ENCODE data around the gene VWC2. TPM values are rescaled to one million over a fixed set of nuclear protein-coding genes. Genes with fewer than 3 reads are reported as not detected.

VWC2 gene
- total and polyA plus RNA-seq, 2 of the 4 experiments (the other 2 are of a cell fraction) = not detected

- POLR2A ChIA-PET (ENCODE audit: unreplicated experiment) = no interaction called here
- Histone ChIP-seq H3K9me1 (ENCODE audit: insufficient read depth, low read length) (no peaks in the 10 kb centered on the region), H2AFZ (replicated peaks; ENCODE audit: low read length, poor library complexity) (no peak overlapping the region), H4K5ac (ENCODE audit: low read depth, low read length) (no peak overlapping the region), H3K79me1 (ENCODE audit: low read depth in 1 of 2, low read length in 2 of 2) (no peaks in the 10 kb centered on the region), H2BK5ac (ENCODE audit: low read depth, low read length, poor library complexity, severe bottlenecking) (no peak overlapping the region), H3K18ac (ENCODE audit: low read depth, low read length) (no peak overlapping the region), H3K14ac (replicated peaks; ENCODE audit: low read depth, low read length) (no peak overlapping the region), H3K36me3 (ENCODE audit: control insufficient read depth, insufficient read depth, low read length) (no peaks in the 10 kb centered on the region), H2BK120ac (ENCODE audit: low read depth, low read length) (no peak overlapping the region), H2AK5ac (ENCODE audit: low read depth, low read length) (no peak overlapping the region), H4K8ac (ENCODE audit: low read depth in 2 of 2, low read length in 2 of 2) (no peak overlapping the region), H3K9ac (ENCODE audit: low read depth, low read length) (no peak overlapping the region), H3K27me3 (ENCODE audit: control insufficient read depth, insufficient read depth, low read length) (no peaks in the 10 kb centered on the region), H3K4ac (ENCODE audit: low read depth, low read length) (no peak overlapping the region), H3K4me2 (ENCODE audit: low read depth, low read length) (no peak overlapping the region), H3K4me1 (ENCODE audit: control insufficient read depth, insufficient read depth, low read length) (no peaks in the 10 kb centered on the region), H4K91ac (ENCODE audit: insufficient read depth, low read depth, low read length) (no peak overlapping the region), H3K27ac (ENCODE audit: insufficient read depth, low read length) (no peak overlapping the region), H3K23ac (ENCODE audit: low read depth, low read length) (no peak overlapping the region), H4K20me1 (ENCODE audit: insufficient read depth, low read length) (no peaks in the 10 kb centered on the region), H3K4me3 (ENCODE audit: insufficient read depth, low read depth, low read length) (no peak overlapping the region), H2BK15ac (ENCODE audit: low read depth, low read length) (no peak overlapping the region), H3K9me3 (ENCODE audit: control insufficient read depth, insufficient read depth, low read length) (peaks cover 2% of the 10 kb centered on the region; the same call in 1 of the 2 replicates), H3K56ac (ENCODE audit: extremely low read depth, insufficient read depth, low read length) (no peak overlapping the region), H2BK20ac (ENCODE audit: low read depth, low read length) (no peak overlapping the region), H2AK9ac (replicated peaks; ENCODE audit: low read depth, low read length, poor library complexity) (no peak overlapping the region)
- no TSS peak for BruUV-seq (replicated peaks)
- dilution Hi-C loops (cut with HindIII; ENCODE audit: low sequenced_read_pairs, unreplicated experiment) = no loop called here
- no peak for DNase-seq
- no CpG with 5 or more reads among the region's 1 CpG for WGBS, 2 experiments (ENCODE audit: extremely low coverage in 2 of 2, insufficient read length in 1 of 2)
- intact Hi-C loops (cut with micrococcal nuclease) = no loop called here
- CTCF ChIA-PET = no interaction called here
- TF ChIP-seq MAFK (IDR thresholded peaks at IDR 0.05; ENCODE audit: low read depth, low read length) (no peak), POLR2A (IDR thresholded peaks at IDR 0.05; ENCODE audit: low read depth, low read length) (no peak), BHLHE40 (IDR thresholded peaks at IDR 0.05; ENCODE audit: low read depth, low read length) (no peak), CEBPB (IDR thresholded peaks at IDR 0.05; ENCODE audit: low read depth, low read length) (no peak), MXI1 (IDR thresholded peaks at IDR 0.05; ENCODE audit: borderline replicate concordance, low read depth, low read length) (no peak), USF2 (IDR thresholded peaks at IDR 0.05; ENCODE audit: low read depth, low read length) (no peak), RAD21 (IDR thresholded peaks at IDR 0.05; ENCODE audit: low read length) (no peak), FOS (IDR thresholded peaks at IDR 0.05; ENCODE audit: low read depth, low read length) (no peak), NFE2L2 (IDR thresholded peaks at IDR 0.05; ENCODE audit: low read depth, low read length) (no peak), RFX5 (IDR thresholded peaks at IDR 0.05; ENCODE audit: low read depth, low read length) (no peak), CHD1 (IDR thresholded peaks at IDR 0.05; ENCODE audit: low read depth, low read length) (no peak), SMC3 (IDR thresholded peaks at IDR 0.05; ENCODE audit: low read depth, low read length) (no peak), MAZ (IDR thresholded peaks at IDR 0.05; ENCODE audit: borderline replicate concordance, low read depth, low read length) (no peak), RCOR1 (IDR thresholded peaks at IDR 0.05; ENCODE audit: insufficient replicate concordance, low read length) (no peak)
- TF ChIP-seq, protein P1, sequence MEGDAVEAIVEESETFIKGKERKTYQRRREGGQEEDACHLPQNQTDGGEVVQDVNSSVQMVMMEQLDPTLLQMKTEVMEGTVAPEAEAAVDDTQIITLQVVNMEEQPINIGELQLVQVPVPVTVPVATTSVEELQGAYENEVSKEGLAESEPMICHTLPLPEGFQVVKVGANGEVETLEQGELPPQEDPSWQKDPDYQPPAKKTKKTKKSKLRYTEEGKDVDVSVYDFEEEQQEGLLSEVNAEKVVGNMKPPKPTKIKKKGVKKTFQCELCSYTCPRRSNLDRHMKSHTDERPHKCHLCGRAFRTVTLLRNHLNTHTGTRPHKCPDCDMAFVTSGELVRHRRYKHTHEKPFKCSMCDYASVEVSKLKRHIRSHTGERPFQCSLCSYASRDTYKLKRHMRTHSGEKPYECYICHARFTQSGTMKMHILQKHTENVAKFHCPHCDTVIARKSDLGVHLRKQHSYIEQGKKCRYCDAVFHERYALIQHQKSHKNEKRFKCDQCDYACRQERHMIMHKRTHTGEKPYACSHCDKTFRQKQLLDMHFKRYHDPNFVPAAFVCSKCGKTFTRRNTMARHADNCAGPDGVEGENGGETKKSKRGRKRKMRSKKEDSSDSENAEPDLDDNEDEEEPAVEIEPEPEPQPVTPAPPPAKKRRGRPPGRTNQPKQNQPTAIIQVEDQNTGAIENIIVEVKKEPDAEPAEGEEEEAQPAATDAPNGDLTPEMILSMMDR (conservative IDR thresholded peaks at IDR 0.05; ENCODE audit: low read depth, low read length) = no peak
- TF ChIP-seq, protein P2, sequence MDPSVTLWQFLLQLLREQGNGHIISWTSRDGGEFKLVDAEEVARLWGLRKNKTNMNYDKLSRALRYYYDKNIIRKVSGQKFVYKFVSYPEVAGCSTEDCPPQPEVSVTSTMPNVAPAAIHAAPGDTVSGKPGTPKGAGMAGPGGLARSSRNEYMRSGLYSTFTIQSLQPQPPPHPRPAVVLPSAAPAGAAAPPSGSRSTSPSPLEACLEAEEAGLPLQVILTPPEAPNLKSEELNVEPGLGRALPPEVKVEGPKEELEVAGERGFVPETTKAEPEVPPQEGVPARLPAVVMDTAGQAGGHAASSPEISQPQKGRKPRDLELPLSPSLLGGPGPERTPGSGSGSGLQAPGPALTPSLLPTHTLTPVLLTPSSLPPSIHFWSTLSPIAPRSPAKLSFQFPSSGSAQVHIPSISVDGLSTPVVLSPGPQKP (IDR thresholded peaks at IDR 0.05; ENCODE audit: borderline replicate concordance, low read depth, low read length) = no peak
- no peak for ATAC-seq (ENCODE audit: low read depth)
- in situ Hi-C loops (cut with MboI; ENCODE audit: low sequenced_read_pairs) = no loop called here
Observed at GRCh38 chr7:49873420-49873819, 100.0 kb downstream of the VWC2 start.

All from IMR-90 (cell line).